MCF 10A (cell line): ENCODE results near the gene FBXW12. TPM values are rescaled to one million over a fixed set of nuclear protein-coding genes. Genes with fewer than 3 reads are reported as not detected.

Source experiments
- BruUV-seq: library from RNA; stranded (reverse); fragments of 400-500 nt; replicated peaks from 2 replicates; lab custom pipeline; 2021; lab: Mats Ljungman, UMichigan
- CTCF ChIA-PET: fragments of 300-600 bp; sonication (Branson Sonifier 250); formaldehyde crosslinking; extraction: SDS; loops from one replicate; lab custom pipeline; 2021; ENCODE audit warnings: antibody characterized with exemption, inconsistent platforms; lab: Yijun Ruan, JAX
- POLR2A ChIA-PET: fragments of 300-600, 350-650 bp; sonication (Branson Sonifier 250); formaldehyde crosslinking; extraction: SDS; loops from one replicate; lab custom pipeline; 2020; ENCODE audit warnings: antibody characterized with exemption, inconsistent platforms; lab: Yijun Ruan, JAX
- DNase-seq: peaks from one replicate; pipeline ENCODE4 v3.0.0-alpha.2; 2018; ENCODE audit not compliant: unreplicated experiment
- H3K27ac Mint-ChIP-seq: one replicate; pipeline ENCODE4 v1.8.0; 2022; ENCODE audit warnings: mild to moderate bottlenecking, low read depth, mixed read lengths; ENCODE audit not compliant: unreplicated experiment
- H3K27me3 Mint-ChIP-seq: one replicate; pipeline ENCODE4 v1.8.0; 2022; ENCODE audit warnings: mixed read lengths; ENCODE audit not compliant: insufficient read depth, unreplicated experiment
- H3K36me3 Mint-ChIP-seq: one replicate; pipeline ENCODE4 v1.8.0; 2022; ENCODE audit warnings: mild to moderate bottlenecking, moderate library complexity, mixed read lengths; ENCODE audit not compliant: insufficient read depth, unreplicated experiment
- H3K4me1 Mint-ChIP-seq: one replicate; pipeline ENCODE4 v1.8.0; 2022; ENCODE audit warnings: mixed read lengths; ENCODE audit not compliant: insufficient read depth, unreplicated experiment
- H3K4me3 Mint-ChIP-seq: one replicate; pipeline ENCODE4 v1.8.0; 2022; ENCODE audit warnings: mild to moderate bottlenecking, moderate library complexity, mixed read lengths; ENCODE audit not compliant: unreplicated experiment
- H3K9me3 Mint-ChIP-seq: one replicate; pipeline ENCODE4 v1.8.0; 2022; ENCODE audit warnings: mixed read lengths; ENCODE audit not compliant: unreplicated experiment
- CTCF ChIP-seq: fragments of 200-600 bp; IDR thresholded peaks from one replicate; pipeline ENCODE4 v1.8.0; 2022; ENCODE audit warnings: antibody characterized with exemption, mild to moderate bottlenecking; ENCODE audit not compliant: unreplicated experiment
- intact Hi-C: fragments of 100-400 bp; cut with micrococcal nuclease; formaldehyde crosslinking; loops from 2 replicates; pipeline ENCODE4 v1.14.1; 2022
- total RNA-seq: library from RNA; stranded (reverse); gene quantifications from 2 replicates; pipeline ENCODE4 v1.2.3, GENCODE V29; 2022

The FBXW12 gene
- total RNA-seq, 1 experiment from 2014 or later: not detected

GRCh38 chr3:48388966-48389365, 16.9 kb downstream of the FBXW12 start:
- H3K27ac Mint-ChIP-seq: no peak overlapping the region
- peaks cover 24% of the 10 kb centered on the region for H3K27me3 Mint-ChIP-seq
- no peaks in the 10 kb centered on the region for H3K4me1 Mint-ChIP-seq
- no peak for TF ChIP-seq CTCF
- H3K4me3 Mint-ChIP-seq: no peak overlapping the region
- no peaks in the 10 kb centered on the region for H3K36me3 Mint-ChIP-seq
- no peak for DNase-seq
- intact Hi-C loops: no loop called here
- ChIA-PET CTCF (interaction anchor here (1.7 to 2.8 kb wide), 2 partner anchors 12 to 47 kb away, joined by 10 to 20 read pairs; no protein-coding TSS in a partner anchor), POLR2A (interaction anchor here (0.6 to 1.7 kb wide), 3 partner anchors 12 to 57 kb away, joined by 3 to 7 read pairs (median 4); partner anchors contain the start of gene ATRIP)
- H3K9me3 Mint-ChIP-seq: peaks cover 7% of the 10 kb centered on the region
- BruUV-seq: no TSS peak

DNA sequence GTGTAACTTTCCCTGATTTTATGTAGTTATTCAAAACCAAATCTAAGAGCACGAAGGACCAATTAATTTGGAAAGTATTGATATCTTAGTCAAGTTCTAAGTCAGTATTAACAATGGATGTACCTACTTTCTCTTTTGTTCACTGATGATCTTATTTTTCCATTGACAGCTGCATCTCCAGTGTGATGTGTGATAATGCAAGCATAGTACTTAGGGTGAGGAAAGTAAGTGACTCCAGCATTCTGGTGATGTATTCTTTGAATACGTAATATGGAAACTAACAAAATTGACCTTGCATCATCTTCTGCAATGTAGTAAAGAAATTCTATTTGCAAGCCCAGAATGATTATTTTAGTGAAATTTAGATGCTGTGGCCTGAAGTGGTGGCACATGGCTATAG, 22.4 kb downstream of the FBXW12 start:
- intact Hi-C loops: no loop called here
- H3K27ac Mint-ChIP-seq: no peak overlapping the region
- POLR2A ChIA-PET: interaction anchor here (1.2 kb wide), 1 partner anchor 38 kb away, joined by 5 read pairs; no protein-coding TSS in a partner anchor
- CTCF ChIA-PET: interaction anchor here (2.4 kb wide), 1 partner anchor 42 kb away, joined by 15 read pairs; no protein-coding TSS in a partner anchor
- H3K4me1 Mint-ChIP-seq: peaks cover 7% of the 10 kb centered on the region
- no peak overlapping the region for H3K4me3 Mint-ChIP-seq
- BruUV-seq: no TSS peak
- peaks cover 32% of the 10 kb centered on the region for H3K36me3 Mint-ChIP-seq
- no peaks in the 10 kb centered on the region for H3K27me3 Mint-ChIP-seq
- H3K9me3 Mint-ChIP-seq: no peaks in the 10 kb centered on the region
- no peak for DNase-seq
- TF ChIP-seq CTCF: no peak

DNA sequence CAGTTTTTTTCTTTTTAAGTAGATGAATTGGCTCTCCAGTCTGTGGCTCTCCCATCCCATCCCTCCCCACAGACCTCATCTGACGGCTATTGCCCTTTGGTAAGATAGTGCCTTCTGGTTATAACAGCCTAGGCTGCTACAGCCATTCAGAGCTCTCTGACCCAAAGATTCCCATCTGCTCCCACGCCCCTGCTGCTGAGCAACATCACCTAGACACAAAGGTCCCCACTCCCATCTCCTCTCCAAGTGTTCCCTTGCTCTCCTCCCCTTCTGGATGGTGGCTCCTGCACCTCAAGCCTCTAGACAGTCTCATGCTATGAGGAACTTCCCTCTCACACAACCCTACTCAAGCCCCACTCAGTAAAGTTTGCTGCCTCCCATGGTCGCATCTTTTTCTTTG, 23.7 kb downstream of the FBXW12 start:
- CTCF ChIA-PET: interaction anchor here (2.4 kb wide), 1 partner anchor 40 kb away, joined by 15 read pairs; no protein-coding TSS in a partner anchor
- TF ChIP-seq CTCF: no peak
- BruUV-seq: no TSS peak
- DNase-seq: no peak
- POLR2A ChIA-PET: interaction anchor here (0.7 to 1.4 kb wide), 7 partner anchors 9 to 111 kb away, joined by 3 to 6 read pairs (median 3); partner anchors contain the start of genes CCDC51, PLXNB1 and TMA7
- H3K9me3 Mint-ChIP-seq: no peaks in the 10 kb centered on the region
- peak overlapping the region; percentile 47 for H3K27ac Mint-ChIP-seq
- peaks cover 12% of the 10 kb centered on the region for H3K4me1 Mint-ChIP-seq
- no peaks in the 10 kb centered on the region for H3K27me3 Mint-ChIP-seq
- intact Hi-C loops: no loop called here
- no peak overlapping the region for H3K4me3 Mint-ChIP-seq
- H3K36me3 Mint-ChIP-seq: peaks cover 43% of the 10 kb centered on the region

DNA sequence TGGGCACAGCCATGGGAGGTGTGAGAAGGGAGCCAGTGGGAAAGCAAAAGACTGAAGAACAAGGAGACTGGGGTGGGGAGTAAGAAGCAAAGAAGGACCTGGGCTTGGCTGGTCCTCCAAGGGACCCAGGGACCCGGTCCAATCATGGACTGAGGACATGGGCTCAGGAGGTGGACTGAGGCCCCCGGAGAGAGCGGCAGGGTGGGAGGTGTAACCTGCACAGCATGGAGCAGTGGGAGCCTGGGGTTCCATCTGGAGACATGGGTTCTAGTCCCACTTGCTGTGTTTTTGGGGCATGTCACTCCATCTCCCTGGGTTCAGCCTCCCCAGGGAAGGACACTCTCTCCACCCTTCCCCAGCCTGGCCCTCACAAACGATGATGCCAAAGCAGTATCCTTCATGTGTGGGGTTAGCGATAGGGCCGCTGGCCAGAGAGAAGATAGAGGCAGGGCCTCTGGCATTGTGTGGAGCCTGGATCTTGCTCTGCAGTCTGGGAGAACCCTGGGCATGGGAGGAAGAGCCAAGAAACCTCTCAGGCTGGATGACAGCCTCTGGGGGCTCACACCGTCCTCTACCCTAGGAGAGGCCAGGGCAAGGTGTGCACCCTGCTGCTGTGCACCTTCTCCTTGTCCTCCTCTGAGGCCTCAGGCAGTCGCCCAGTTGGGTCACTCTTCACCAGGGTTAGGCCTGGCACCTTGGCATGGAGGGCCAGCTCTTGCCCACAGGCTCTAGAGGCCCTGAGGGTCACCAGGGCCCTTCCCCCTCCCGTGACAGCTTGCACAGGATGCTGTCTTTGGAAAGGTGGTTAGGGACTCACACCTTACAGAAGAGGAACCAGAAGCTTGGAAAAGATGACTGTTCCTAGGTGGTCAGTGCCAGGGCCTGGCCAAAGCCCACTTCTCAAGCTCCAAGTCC, 26.0 kb downstream of the FBXW12 start:
- ChIA-PET POLR2A (interaction anchor here (0.6 to 22.1 kb wide), 8 partner anchors 17 to 204 kb away, joined by 3 to 749 read pairs (median 18); partner anchors contain the start of genes ATRIP, CCDC51, PLXNB1 and TMA7), CTCF (interaction anchor here (0.7 to 22.6 kb wide), 5 partner anchors 29 to 204 kb away, joined by 3 to 647 read pairs (median 5); partner anchors contain the start of genes CCDC51 and TMA7)
- H3K4me3 Mint-ChIP-seq: no peak overlapping the region
- no peak overlapping the region for H3K27ac Mint-ChIP-seq
- H3K9me3 Mint-ChIP-seq: no peaks in the 10 kb centered on the region
- no peak for DNase-seq
- H3K36me3 Mint-ChIP-seq: peaks cover 66% of the 10 kb centered on the region
- peaks cover 29% of the 10 kb centered on the region for H3K4me1 Mint-ChIP-seq
- H3K27me3 Mint-ChIP-seq: no peaks in the 10 kb centered on the region
- TF ChIP-seq CTCF: no peak
- intact Hi-C loops: no loop called here
- no TSS peak for BruUV-seq
